ENCODE data around the gene SHROOM1.

DNA sequence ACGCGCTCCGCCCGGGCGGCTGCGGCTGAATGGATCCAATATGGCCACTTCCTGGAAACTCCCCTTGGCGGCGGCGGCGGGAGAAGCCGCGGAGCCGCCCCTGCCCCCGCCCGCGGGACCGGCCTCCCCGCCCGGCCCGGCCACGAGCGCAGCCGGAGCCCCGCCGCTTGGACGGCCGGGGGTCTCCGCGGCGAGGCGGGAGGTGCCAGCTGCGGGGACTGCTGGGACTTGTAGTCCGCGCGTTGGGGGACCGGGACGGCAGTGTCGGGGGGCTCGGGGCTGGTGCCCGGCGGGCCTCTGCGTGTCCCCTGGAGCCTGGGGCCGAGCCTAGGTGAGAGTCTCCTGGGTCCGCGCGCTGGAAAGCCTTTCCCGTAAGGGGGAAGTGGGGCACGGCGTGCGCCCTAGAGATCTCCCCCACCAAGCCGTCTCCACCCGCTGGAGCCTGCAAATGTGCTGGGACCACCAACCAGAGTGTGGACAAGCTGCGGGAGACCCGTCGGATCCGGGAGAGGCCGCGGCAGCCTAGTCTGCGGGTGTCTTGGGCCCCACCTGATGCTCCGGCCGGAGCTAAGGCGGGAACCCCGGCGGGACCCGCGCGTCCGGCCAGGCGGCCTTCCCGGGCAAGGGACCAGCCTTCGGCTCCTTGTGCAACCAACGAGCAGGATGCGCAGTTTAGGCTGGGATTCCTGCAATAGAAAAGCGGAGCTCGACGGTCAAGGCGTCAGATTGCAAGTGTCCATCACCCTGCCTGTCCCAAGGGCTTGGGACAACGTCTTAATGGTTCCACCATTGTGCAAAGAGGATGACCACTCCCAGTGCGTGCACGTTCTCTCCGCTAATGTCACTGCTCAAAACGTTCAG, 53.0 kb downstream of the SHROOM1 start, which contains the start of gene SEPTIN8:
- TF ChIP-seq GATA2 (IDR thresholded peaks at IDR 0.05; ENCODE audit: low read depth, low read length) (no peak), GATA3 (IDR thresholded peaks at IDR 0.05; ENCODE audit: low read depth, low read length) (no peak)
